ENCODE measurements around the gene RPLP1.

Gene RPLP1

DNA sequence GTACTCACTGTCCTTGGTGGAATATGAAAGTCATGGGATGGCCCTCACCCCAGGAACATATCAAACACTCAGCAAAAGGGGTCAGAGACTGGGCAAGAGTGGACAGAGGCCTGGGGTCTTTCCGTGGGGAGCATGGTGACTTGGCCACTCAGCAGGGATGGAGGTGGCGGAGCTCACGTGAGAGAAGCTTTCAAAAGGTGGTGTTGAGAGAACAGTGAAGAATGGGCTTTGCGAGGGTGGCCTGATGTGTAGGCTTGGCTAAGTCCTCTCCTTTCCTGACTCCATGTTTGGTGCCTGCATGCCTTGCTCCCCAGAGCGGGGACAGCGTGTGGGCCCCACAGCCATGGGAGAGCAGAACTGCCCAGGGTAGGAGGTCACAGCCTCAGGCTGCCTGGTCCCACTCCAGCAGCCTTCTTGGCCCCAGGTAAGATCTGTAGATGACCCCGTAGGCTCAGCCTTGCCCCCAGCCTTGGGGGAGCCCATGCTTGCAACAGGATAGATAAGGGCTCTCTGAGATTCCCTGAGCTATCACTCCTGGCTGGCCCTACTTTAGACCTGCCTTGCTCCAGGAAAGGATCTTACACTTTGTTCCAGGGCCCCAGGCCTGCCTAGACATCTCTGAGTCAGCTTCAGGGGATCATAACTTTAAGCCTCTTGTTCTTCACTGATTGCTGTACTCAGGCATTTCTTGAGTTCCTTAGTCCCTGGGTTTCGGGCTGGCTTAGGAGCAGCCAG lies 17.0 kb downstream of the RPLP1 start:
- DNase-seq (ENCODE audit: low spot score): no peak

DNA sequence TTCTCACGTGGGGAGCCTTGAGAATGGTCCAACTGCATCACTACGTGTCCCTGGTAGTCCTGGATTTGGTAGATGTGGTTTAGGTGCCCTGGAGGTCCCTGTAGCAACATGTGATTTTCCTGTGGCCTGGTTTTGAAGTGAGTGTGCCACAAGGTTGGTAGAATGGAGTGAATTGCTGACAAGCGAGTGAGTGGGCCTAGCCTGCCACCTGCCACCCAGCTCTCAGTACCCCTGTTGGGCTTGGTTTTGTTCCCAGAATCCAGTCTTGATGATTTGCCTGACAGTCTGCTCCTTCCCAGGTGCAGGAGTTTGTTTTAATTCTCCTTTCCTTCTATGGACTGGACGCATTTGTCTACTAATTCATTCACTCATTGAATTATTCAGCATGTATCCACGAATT lies 19.4 kb downstream of the RPLP1 start:
- DNase-seq (ENCODE audit: low spot score): no peak

DNA sequence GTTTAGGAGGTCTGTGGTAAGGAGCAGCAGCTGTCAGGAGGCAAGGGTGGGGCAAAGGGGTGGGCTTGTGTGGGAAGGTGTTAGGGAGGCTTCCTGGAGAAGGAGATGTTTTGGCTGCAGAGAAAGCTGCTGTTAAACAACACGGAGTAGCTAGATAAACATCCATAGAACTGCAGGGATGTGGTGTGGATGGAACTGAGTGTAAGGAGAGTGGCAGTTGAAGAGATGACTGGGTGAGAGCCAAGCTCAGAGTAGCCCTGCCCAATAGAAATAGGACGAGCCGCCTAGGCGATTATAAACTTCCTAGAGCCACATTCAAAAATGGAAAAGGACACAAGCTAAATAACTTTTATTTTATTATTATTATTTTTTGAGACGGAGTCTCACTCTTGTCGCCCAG lies 19.9 kb downstream of the RPLP1 start:
- no peak for DNase-seq (ENCODE audit: low spot score)

DNA sequence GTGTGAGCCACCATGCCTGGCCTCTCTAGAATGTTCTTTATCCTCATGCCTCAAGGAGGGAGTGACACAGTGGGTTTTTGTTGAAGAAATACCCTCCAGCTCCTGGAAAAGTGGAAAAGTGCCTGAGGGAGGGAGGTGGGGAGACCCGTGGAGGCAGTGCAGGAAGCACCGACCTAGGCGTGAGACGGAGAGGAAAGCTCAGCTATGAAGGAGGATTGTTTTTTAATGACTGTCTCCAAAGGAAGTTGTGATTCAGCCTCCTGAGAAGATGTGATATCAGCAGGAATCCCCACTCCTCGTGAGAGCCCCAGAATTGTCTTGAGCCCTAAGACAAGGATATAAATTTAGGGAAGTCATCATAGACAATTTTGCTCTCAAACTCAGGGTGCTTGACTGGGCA lies 21.7 kb downstream of the RPLP1 start:
- no peak for DNase-seq (ENCODE audit: low spot score)

DNA sequence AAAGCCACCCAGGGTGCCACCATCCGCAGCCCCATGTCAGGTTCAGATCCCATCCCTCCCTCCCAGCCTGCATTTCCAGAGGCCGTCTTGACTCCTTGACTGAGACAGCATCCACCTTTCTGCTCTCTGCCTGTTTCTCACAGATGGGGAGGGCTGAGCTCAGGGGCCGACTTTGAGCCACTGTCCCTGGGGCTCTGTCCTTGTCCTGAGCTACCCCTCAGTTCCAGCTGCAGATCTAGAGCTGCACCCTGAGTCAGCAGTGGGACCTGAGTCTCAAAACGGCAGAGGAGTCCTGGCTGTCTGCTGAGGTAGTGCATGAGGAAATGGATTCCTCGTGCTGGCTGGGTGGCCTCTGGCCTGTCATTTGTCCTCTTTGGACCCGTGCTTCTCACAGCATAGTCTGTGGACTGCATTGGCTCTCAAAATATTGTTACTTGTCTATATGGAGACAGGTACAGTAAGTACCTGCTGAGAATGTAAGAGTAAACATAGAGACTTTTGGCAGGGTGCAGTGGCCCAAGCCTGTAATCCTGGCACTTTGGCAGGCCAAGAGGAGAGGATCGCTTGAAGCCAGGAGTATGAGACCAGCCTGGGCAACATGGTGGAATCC lies 22.3 kb downstream of the RPLP1 start:
- no peak for DNase-seq (ENCODE audit: low spot score)

DNA sequence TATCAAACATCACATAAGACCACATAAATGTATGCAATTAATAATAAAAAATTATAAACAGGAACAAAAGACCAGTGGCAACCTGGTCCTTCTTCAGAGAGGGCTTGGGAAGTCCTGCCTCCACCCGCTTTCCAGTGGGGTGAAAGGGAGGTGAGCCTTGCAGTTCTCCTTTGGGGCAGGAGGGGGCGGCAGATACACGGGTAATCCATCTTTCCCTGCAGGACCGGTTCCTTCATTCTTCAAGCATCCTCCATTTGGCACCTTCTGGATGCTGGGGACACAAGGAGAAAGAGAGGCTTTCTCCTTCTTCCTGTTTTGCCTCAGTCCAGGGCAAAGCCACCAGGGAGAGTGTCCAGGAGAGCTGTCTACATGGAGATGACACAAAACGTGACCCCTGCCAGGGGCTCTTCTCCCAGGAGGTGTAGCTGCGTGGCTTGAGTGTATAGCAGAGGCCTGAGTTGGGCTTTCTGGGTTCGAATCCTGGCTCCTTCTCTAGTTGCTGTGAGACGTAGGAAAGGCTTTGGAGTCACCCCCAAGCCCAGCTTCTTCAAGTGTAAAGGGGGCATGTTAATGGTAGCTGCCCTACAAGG lies 23.2 kb downstream of the RPLP1 start:
- DNase-seq (ENCODE audit: low spot score): peak; percentile 67

DNA sequence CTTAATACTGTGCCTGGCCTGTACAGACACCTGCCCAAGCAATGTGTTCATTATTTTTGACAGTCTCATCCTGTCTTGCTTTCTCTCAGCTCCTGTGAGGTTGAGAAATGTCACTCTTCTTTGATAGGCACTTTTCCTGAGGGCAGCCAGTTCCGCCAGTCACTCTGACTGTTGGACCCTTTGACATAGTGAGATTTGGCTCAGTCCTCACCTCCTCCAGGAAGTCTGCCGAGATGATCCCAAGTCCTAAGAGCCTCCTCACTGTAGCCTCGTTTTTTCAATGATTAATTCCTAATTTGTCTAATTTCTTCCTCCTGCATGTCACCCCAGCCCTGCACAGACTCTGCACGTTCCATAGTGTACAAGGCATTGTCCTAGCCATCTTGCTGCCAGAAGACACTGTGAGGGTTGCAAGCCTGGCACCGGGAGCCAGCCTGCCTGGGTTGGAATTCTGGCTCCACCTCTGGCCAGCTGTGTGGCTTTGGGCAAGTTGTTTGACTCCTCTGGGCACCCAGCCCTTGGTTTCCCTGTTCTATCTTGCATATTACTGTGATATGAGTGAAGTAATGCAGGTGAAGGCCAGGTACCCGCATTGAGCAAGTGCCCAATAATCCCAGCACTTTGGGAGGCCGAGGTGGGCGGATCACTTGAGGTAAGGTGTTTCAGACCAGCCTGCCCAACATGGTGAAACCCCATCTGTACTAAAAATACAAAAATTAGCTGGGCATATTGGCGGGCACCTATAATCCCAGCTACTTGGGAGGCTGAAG lies 24.3 kb downstream of the RPLP1 start:
- no peak for DNase-seq (ENCODE audit: low spot score)

DNA sequence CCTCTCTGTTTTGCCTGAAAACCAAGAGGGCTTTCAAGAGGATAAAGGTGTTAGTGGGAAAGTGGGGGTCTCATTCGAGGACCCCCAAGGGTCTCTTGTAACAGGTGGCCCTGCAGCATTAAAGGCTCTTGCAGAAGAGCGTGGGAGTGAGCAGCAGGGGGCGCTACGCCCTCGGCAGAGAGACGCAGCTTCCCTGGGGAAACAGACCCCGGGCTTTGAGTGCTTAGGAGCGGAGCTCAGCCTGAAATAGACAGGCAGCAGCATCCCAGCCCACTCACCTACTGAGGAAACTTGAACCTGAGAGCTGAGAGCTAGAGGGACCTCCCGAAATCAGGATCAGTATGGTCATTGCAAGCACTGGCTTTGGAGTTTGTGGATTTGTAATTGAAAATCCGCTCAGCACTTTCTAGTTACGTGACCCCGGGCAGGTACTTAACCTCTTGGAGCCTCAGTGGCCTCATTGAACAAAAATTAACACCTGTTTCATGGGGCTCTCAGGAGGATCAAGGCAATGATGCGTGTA lies 25.7 kb downstream of the RPLP1 start:
- no peak for DNase-seq (ENCODE audit: low spot score)

DNA sequence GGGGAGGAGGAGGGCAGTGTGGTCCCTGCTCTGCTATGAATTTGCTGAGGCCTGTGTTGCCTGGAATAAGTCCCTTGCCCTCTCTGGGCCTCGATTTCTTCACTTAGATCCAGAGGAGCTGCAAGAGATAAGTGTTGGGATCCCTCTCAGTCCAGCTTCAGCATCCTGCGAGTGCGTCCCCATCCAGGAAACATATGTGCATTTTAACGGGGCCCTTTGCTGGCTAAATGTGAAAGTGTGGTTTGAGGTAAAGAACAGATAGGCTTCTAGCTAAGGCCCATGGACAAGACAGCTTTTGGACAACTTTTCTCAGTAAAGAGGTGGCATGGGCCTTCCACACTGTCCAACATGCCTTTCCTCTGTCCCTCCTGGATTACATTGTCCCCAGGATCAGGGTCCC lies 26.5 kb downstream of the RPLP1 start:
- no peak for DNase-seq (ENCODE audit: low spot score)

DNA sequence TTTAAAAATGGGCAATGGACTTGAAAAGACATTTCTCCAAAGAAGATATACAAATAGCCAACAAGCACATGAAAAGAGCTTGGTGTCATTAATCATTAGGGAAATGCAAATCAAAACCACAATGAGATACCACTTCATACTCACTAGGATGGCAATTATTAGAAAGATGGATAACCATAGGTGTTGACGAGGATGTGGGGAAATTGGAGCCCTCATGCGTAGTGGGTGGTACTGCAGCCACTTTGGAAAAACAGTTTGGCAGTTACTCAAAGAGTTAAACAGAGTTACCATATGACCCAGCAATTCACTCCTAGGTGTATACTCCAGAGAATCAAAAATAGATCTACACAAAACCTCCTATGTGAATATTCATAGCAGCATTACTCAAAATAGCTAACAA lies 27.4 kb downstream of the RPLP1 start:
- no peak for DNase-seq (ENCODE audit: low spot score)

DNA sequence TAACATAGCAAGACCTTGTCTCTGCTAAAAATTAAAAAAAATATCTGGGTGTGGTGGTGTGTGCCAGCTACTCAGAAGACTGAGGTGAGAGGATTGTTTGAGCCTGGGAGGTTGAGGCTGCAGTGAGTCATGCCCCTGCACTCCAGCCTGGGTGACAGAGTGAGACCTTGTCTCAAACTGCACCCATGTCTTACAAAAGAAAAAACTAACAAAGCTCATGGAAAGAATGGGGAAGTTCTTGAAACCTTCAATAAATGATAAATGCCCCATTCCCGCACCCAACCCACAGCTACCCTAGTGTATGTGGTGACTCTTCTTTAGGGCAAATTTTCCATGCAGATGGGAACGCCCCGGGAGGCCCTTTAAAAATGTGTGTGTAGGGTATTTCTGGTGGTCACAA lies 28.3 kb downstream of the RPLP1 start:
- DNase-seq (ENCODE audit: low spot score): no peak

DNA sequence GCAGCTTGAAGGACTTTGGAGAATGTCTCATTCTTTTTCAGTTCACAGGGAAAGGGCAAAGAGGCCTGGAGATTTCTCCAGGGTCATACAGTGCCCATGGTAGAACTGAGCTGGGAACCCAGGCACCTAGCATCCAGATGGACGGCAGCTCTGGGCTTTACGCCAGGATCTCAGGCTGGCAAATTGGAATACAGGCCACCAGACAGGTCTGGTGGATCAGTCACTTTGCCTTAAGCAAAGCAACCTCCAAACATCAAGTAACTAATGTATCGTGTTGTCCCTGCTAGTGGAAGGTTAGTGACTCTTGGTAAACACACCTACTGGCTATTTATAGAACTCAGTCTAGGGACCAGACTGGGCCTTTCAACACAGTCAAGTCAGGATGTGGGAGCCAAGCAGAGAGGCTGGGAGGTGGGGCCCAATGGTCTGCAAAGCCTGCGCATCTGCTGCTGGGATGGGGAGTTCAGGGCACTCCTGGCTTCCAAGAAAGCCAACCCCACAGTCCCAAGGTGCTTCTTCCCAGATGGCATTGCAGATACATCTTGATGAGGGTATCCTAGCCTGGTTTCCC lies 30.2 kb downstream of the RPLP1 start:
- DNase-seq (ENCODE audit: low spot score): no peak

DNA sequence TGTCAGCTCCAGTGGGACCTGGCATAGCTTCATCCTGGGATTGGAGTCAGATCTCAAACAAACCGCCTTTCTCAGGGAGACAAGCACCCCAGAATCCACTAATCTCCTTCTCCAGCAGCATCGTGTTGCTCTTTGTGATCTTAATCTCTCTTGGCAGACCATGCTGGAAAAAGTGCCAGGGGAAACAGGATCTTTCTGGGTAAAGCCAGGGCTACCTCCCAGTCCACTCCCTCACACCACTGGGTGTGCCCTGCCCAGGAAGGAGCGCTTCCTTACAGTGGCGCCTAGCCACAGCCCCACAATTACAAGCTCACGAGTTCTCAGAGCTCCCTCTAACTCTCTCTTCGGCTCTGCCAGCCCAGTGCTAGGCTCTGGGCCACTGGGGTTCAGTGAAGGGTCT lies 32.2 kb downstream of the RPLP1 start:
- no peak for DNase-seq (ENCODE audit: low spot score)

DNA sequence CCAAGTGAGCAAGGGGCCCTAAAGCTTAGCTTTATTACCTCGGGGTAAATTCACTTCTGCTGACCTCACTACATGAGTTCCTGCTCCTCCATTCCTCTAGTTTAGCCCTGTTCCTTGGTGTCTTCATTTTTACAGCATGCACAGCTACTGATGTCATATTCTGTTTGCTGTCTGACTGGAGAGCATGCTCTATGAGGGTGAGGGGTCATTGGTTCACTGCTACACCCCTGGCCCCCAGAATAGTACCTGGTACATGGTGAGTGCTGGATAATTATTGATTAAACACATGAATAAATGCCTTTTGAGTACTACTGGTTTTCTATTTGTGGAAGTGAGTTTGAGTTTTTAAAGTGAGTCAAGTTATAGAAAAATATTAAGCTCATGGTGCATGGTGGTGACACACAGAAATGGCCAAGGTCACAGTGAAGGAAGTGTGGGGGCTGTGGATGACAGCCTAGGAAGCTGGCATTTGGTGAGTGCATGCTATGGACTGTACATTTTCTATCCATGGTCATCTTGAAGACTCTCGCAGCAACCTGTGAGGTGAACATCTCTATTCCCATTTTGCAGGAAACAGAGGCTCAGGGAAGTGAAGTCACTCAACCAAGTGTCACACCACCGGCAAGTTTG lies 34.0 kb downstream of the RPLP1 start:
- no peak for DNase-seq (ENCODE audit: low spot score)

DNA sequence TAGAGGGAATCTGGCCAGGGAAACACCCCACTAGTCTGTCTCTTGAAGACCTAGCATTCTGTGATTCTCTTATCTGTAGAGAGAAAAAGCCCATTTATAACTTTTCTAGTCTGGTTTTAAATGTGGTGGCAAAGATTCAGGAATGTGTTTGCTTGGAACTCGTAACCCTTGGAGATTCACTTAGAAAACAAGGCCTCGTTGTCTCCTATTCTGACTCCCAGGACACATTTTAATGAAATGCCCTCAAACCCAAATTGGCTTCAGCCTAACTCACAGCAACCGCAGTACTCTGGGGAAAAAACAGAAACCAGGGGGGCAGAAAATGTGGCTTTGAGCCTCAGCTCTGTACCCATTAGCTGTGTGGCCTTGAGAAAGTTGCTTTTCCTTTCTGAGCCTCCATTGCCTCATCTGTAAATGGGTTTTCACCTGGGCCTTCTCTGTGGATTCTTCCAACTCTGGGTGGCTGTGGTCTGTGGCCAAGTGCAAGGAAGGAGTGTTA lies 36.5 kb downstream of the RPLP1 start:
- peak; percentile 63 for DNase-seq (ENCODE audit: low spot score)

DNA sequence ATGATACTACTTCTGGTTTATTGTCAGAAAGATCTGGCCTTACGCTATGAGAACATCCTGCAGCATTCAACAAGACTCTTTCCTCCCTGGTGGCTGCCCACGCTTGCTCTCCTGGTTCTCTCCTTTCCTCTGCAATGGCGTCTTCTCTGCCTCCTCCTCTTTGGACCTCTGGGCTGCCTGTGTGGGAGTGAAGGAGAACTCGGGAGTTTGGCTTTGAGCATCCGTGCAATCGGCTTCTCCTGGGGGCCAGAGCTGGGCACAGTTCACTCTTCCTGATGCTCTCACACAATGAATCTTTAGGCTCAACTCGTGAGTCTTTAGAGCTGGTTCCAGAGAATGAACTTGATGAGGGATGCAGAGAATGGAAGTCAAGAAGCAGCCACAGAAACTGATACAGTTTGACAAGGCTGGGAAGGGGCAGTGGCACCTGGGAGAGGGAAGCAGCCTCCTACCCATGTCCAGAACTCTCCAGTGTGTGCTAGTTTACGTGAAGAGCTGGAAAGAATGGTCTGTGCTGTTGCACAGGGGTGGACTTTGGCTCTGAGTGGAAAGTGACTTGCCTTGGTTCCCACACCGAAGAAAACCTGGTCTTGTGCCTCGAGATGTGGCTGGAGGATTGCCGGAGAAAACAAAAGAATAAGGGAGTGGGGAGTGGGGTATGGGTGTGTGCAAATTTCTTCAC lies 37.9 kb downstream of the RPLP1 start:
- DNase-seq (ENCODE audit: low spot score): peak; percentile 44

DNA sequence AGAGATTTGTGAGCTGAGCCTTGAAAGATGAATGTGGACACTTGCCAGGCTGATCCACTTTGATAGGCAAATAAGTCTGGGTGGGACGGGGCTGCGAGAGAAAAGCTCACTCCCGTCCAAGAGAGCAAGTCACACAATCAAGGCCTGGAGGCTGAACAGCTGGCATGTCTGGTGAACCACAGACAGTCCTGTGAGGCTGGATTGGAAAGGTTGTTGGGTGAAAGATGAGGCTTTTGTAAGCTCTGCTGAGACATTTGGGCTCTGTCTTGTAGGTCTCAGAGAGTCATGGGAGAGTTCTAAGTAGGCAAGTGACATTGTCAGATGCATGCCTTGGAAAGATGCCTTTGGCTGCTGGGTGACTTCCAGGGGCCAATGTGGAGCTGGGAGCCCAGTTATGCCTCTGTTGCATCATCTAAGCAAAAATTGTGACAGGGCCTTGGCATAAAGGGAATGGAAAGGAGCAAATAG lies 38.5 kb downstream of the RPLP1 start:
- peak; percentile 58 for DNase-seq (ENCODE audit: low spot score)

DNA sequence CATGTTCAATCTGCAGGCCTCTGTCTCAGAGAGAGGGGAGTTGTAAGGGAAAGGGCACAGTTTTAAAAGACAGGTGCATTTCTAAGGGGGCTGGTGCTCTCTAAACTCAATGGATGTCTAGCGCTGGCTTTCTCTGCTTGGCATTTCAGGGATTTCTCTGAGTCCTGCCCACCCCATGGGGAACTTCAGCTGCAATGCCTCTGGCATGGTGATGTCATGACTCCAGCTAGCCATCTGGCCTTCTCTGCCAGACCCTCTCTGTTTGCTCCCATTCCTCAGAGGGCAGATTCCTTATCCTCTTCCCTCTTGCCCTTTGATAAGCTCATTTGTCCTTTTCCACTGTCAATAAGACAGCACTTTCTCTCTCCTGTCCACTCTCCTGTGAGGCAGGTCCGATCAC lies 40.8 kb downstream of the RPLP1 start:
- DNase-seq (ENCODE audit: low spot score): no peak

DNA sequence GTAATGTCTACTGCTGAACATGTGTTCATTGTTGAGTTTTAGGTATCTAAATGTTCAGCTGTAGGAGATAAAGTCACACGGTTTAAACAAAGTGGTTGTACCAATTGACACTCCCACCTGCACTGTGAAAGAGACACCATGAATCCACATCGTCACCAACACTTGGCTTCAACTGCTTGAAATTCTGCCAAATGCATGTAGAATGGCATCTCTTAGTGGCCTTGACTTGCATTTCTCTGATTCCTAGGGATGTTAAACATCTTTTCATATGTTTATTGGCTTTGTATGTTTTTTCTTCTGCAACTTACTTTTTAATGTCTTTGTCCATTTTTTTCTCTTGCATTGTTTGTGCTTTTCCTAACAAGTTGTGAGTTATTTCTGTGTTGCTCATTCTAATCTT lies 43.4 kb downstream of the RPLP1 start:
- DNase-seq (ENCODE audit: low spot score): no peak

DNA sequence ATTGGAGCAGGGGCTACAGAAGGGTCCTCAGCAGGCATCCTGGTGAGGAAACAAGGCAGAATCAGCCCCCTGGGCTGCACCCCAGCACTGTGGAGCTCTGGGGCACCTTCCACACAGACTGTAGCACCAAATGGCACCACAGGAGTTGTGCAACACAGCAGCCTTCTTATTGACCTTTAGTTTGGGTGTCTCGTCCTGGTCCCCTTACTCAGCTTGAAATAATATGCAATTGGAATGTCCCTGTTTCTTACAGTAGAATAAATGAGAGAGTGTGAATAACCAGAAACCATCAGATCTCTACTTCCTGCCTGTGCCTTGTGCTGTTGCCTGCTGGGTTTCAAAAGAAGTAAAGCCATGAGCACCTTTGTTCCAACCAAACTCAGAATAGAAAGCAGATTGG lies 44.5 kb downstream of the RPLP1 start:
- DNase-seq (ENCODE audit: low spot score): no peak

DNA sequence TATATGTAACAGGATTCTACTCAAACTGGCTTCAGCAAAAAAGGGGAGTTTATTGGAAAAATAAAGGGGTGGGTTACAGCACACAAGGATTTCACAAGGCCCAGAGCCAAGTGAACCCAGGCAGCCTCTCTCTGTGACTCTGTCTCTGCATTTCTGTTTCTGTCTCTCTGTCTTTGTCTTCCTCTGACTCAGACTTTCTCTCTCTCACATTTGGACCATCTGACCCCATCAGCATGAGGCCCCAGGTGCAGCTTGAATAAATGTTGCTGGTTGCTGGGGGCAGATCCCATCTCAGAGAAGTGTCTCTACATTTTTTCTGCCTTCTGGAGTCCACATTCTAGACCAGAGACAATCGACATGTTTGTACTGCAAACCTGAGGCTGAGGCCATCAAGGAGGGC lies 45.0 kb downstream of the RPLP1 start:
- no peak for DNase-seq (ENCODE audit: low spot score)

Measured in globus pallidus (tissue), 1 donor.